ENCODE measurements around the gene FSTL4. TPM values are rescaled to one million over a fixed set of nuclear protein-coding genes. Genes with fewer than 3 reads are reported as not detected.
A peak's percentile ranks its signal among the peaks of the same experiment; 100 is the strongest.

The FSTL4 gene
- total and polyA plus RNA-seq, 4 donors = 2.3 to 6.4 (median 5.5) TPM

- H3K27me3 ChIP-seq (ENCODE audit: control insufficient read depth, insufficient read depth, low read length) = no peaks in the 10 kb centered on the region
- no peak overlapping the region for H3K4me3 ChIP-seq (ENCODE audit: low read depth, low read length)
- WGBS (ENCODE audit: insufficient coverage) = 67% methylated on average over 10 of the region's 12 CpGs
These were observed 202.0 kb downstream of the FSTL4 start for GRCh38 chr5:133410335-133410828.

GRCh38 chr5:133409210-133409674 lies 203.1 kb downstream of the FSTL4 start:
- H3K27ac ChIP-seq (ENCODE audit: low read depth, low read length) = no peak overlapping the region
- H3K4me3 ChIP-seq (ENCODE audit: low read depth, low read length) = no peak overlapping the region
- no peaks in the 10 kb centered on the region for H3K27me3 ChIP-seq (ENCODE audit: control insufficient read depth, insufficient read depth, low read length)
- no peaks in the 10 kb centered on the region for H3K4me1 ChIP-seq (ENCODE audit: control insufficient read depth, insufficient read depth, low read length)
- 93% methylated on average over 6 of the region's 6 CpGs for WGBS (ENCODE audit: insufficient coverage)
- no peaks in the 10 kb centered on the region for H3K9me3 ChIP-seq (ENCODE audit: control insufficient read depth, insufficient read depth, low read length)
- H3K36me3 ChIP-seq (ENCODE audit: control insufficient read depth, insufficient read depth, low read length) = no peaks in the 10 kb centered on the region
- no peak for DNase-seq (ENCODE audit: low read depth in 4 of 6, low spot score in 6 of 6)

More at GRCh38 chr5:133410335-133410828, 202.0 kb downstream of the FSTL4 start:
- Histone ChIP-seq H3K9me3 (ENCODE audit: control insufficient read depth, insufficient read depth, low read length) (no peaks in the 10 kb centered on the region), H3K36me3 (ENCODE audit: control insufficient read depth, insufficient read depth, low read length) (no peaks in the 10 kb centered on the region), H3K27ac (ENCODE audit: low read depth, low read length) (no peak overlapping the region), H3K4me1 (ENCODE audit: control insufficient read depth, insufficient read depth, low read length) (no peaks in the 10 kb centered on the region)
- DNase-seq (ENCODE audit: low read depth in 4 of 6, low spot score in 6 of 6) = no peak

- H3K36me3 ChIP-seq (ENCODE audit: control insufficient read depth, insufficient read depth, low read length) = no peaks in the 10 kb centered on the region
- no peak for DNase-seq (ENCODE audit: low read depth in 4 of 6, low spot score in 6 of 6)
- 72% methylated on average over 2 of the region's 8 CpGs for WGBS (ENCODE audit: insufficient coverage)
- no peaks in the 10 kb centered on the region for H3K9me3 ChIP-seq (ENCODE audit: control insufficient read depth, insufficient read depth, low read length)
- peaks cover under 1% of the 10 kb centered on the region for H3K4me1 ChIP-seq (ENCODE audit: control insufficient read depth, insufficient read depth, low read length)
- H3K4me3 ChIP-seq (ENCODE audit: low read depth, low read length) = no peak overlapping the region
- H3K27ac ChIP-seq (ENCODE audit: low read depth, low read length) = no peak overlapping the region
- no peaks in the 10 kb centered on the region for H3K27me3 ChIP-seq (ENCODE audit: control insufficient read depth, insufficient read depth, low read length)
These were observed 204.0 kb downstream of the FSTL4 start for GRCh38 chr5:133408322-133408721.

DNA sequence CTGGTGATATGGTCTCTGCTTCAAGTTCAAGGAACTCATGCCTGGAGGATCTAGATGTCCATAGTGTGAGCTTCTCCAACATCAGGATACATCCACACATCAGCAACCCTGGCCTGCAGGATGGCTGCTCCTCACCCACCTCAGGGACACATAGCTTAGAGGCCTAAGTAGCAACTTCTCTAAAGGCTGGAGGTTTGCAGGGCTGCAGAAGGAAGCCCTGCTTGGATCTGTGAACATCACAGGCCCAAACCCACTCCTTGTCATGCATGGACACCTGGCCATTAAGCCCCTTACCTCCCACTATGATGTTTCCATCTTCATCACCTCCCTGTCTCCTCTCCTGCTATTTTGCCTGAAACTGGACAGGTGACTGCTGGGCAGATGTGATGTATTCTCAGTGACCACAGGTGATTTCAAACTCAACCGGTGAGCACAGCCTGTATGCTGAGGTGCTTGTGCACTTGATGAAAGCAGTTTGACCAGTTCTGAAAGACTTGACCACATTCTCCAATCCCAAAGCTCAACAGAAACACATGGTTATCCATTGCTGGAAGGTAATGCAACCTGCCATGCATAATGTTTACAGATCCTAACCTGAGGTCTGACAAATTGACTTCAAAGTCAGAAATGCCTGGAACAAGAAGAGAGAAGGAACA lies 205.2 kb downstream of the FSTL4 start:
- H3K27ac ChIP-seq (ENCODE audit: low read depth, low read length) = no peak overlapping the region
- no peak for DNase-seq (ENCODE audit: low read depth in 4 of 6, low spot score in 6 of 6)
- H3K4me1 ChIP-seq (ENCODE audit: control insufficient read depth, insufficient read depth, low read length) = peaks cover 3% of the 10 kb centered on the region
- H3K36me3 ChIP-seq (ENCODE audit: control insufficient read depth, insufficient read depth, low read length) = no peaks in the 10 kb centered on the region
- H3K27me3 ChIP-seq (ENCODE audit: control insufficient read depth, insufficient read depth, low read length) = peaks cover 2% of the 10 kb centered on the region
- H3K9me3 ChIP-seq (ENCODE audit: control insufficient read depth, insufficient read depth, low read length) = no peaks in the 10 kb centered on the region
- WGBS (ENCODE audit: insufficient coverage) = no CpG with 5 or more reads among the region's 1 CpG
- H3K4me3 ChIP-seq (ENCODE audit: low read depth, low read length) = no peak overlapping the region

- Histone ChIP-seq H3K36me3 (ENCODE audit: control insufficient read depth, insufficient read depth, low read length) (no peaks in the 10 kb centered on the region), H3K4me1 (ENCODE audit: control insufficient read depth, insufficient read depth, low read length) (peaks cover 3% of the 10 kb centered on the region), H3K27ac (ENCODE audit: low read depth, low read length) (no peak overlapping the region), H3K27me3 (ENCODE audit: control insufficient read depth, insufficient read depth, low read length) (peaks cover 2% of the 10 kb centered on the region), H3K9me3 (ENCODE audit: control insufficient read depth, insufficient read depth, low read length) (no peaks in the 10 kb centered on the region), H3K4me3 (ENCODE audit: low read depth, low read length) (no peak overlapping the region)
- WGBS (ENCODE audit: insufficient coverage) = 90% methylated on average over 1 of the region's 4 CpGs
- DNase-seq (ENCODE audit: low read depth in 4 of 6, low spot score in 6 of 6) = no peak
These were observed 205.9 kb downstream of the FSTL4 start for GRCh38 chr5:133406208-133406976.

GRCh38 chr5:133405275-133406034 lies 206.9 kb downstream of the FSTL4 start:
- peaks cover 3% of the 10 kb centered on the region for H3K4me1 ChIP-seq (ENCODE audit: control insufficient read depth, insufficient read depth, low read length)
- peaks cover 2% of the 10 kb centered on the region for H3K27me3 ChIP-seq (ENCODE audit: control insufficient read depth, insufficient read depth, low read length)
- no peak for DNase-seq (ENCODE audit: low read depth in 4 of 6, low spot score in 6 of 6)
- no peaks in the 10 kb centered on the region for H3K9me3 ChIP-seq (ENCODE audit: control insufficient read depth, insufficient read depth, low read length)
- no peak overlapping the region for H3K27ac ChIP-seq (ENCODE audit: low read depth, low read length)
- H3K36me3 ChIP-seq (ENCODE audit: control insufficient read depth, insufficient read depth, low read length) = no peaks in the 10 kb centered on the region
- 97% methylated on average over 11 of the region's 17 CpGs for WGBS (ENCODE audit: insufficient coverage)
- no peak overlapping the region for H3K4me3 ChIP-seq (ENCODE audit: low read depth, low read length)

GRCh38 chr5:133404724-133405123 lies 207.6 kb downstream of the FSTL4 start:
- 88% methylated on average over 7 of the region's 7 CpGs for WGBS (ENCODE audit: insufficient coverage)

DNA sequence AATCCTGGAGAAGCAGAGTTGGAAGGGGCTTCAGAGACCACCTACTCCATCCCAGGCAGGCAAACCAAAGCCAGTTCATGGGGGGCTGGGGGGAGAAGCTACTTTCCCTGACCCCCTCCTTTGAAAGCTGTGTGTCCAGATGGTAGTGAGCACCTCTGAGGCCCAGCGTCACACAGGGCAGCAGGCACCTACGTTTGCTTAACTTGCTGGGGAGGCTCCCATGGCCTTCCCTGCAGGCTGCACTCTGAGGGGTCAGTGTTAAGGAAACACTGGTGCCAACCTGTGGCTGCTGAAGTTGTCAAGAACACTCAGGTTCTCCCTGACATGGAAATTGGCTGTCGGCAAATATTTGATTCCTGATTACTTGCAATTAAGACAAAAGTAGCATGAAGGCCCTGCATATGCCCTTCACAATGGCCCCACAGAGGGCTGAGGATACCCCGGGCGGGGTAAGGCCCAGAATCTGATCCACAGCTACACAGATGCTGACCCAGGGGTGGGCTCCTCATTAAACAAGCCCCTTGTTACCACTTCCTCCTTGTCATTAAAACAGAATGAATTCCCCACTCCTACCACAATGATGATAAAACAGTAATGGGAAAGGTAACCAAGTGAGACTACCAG lies 208.5 kb downstream of the FSTL4 start:
- no peaks in the 10 kb centered on the region for H3K36me3 ChIP-seq (ENCODE audit: control insufficient read depth, insufficient read depth, low read length)
- WGBS (ENCODE audit: insufficient coverage) = 94% methylated on average over 3 of the region's 5 CpGs
- peak in 1 of 6 donors; percentile 47 for DNase-seq (ENCODE audit: low read depth in 4 of 6, low spot score in 6 of 6)
- H3K27me3 ChIP-seq (ENCODE audit: control insufficient read depth, insufficient read depth, low read length) = peaks cover 2% of the 10 kb centered on the region
- no peak overlapping the region for H3K4me3 ChIP-seq (ENCODE audit: low read depth, low read length)
- no peak overlapping the region for H3K27ac ChIP-seq (ENCODE audit: low read depth, low read length)
- H3K4me1 ChIP-seq (ENCODE audit: control insufficient read depth, insufficient read depth, low read length) = peaks cover 3% of the 10 kb centered on the region
- H3K9me3 ChIP-seq (ENCODE audit: control insufficient read depth, insufficient read depth, low read length) = no peaks in the 10 kb centered on the region

More at GRCh38 chr5:133404724-133405123, 207.6 kb downstream of the FSTL4 start:
- H3K4me3 ChIP-seq (ENCODE audit: low read depth, low read length) = no peak overlapping the region
- no peaks in the 10 kb centered on the region for H3K9me3 ChIP-seq (ENCODE audit: control insufficient read depth, insufficient read depth, low read length)
- H3K27ac ChIP-seq (ENCODE audit: low read depth, low read length) = no peak overlapping the region
- DNase-seq (ENCODE audit: low read depth in 4 of 6, low spot score in 6 of 6) = no peak
- peaks cover 3% of the 10 kb centered on the region for H3K4me1 ChIP-seq (ENCODE audit: control insufficient read depth, insufficient read depth, low read length)
- H3K36me3 ChIP-seq (ENCODE audit: control insufficient read depth, insufficient read depth, low read length) = no peaks in the 10 kb centered on the region
- H3K27me3 ChIP-seq (ENCODE audit: control insufficient read depth, insufficient read depth, low read length) = peaks cover 2% of the 10 kb centered on the region

DNA sequence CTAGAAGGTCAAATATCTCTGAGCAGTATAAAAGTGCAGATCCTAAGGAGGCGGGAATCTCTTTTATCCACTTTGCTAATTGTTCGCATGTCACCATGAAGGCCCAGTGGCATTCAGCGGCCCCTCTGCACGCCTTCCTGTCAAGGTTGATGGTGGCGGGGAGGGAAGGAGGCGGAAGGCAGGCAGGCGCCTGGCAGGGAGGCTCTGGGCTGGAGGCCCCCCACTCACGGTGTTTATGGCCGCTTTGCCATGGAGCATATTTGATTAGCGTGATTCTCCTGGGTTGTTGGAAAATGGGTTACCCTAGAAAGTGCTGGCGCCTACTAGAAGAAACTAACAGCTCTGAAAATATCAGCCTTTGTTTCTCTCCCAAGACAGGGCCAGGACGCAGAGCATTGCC lies 209.6 kb downstream of the FSTL4 start:
- WGBS (ENCODE audit: insufficient coverage) = 69% methylated on average over 12 of the region's 12 CpGs
- H3K27me3 ChIP-seq (ENCODE audit: control insufficient read depth, insufficient read depth, low read length) = peaks cover 2% of the 10 kb centered on the region

More for the DNA sequence above, 209.6 kb downstream of the FSTL4 start:
- Histone ChIP-seq H3K36me3 (ENCODE audit: control insufficient read depth, insufficient read depth, low read length) (no peaks in the 10 kb centered on the region), H3K9me3 (ENCODE audit: control insufficient read depth, insufficient read depth, low read length) (no peaks in the 10 kb centered on the region), H3K27ac (ENCODE audit: low read depth, low read length) (no peak overlapping the region), H3K4me3 (ENCODE audit: low read depth, low read length) (no peak overlapping the region), H3K4me1 (ENCODE audit: control insufficient read depth, insufficient read depth, low read length) (peaks cover 3% of the 10 kb centered on the region)
- no peak for DNase-seq (ENCODE audit: low read depth in 4 of 6, low spot score in 6 of 6)
